Heart left ventricle (tissue), 16 donors: ENCODE results near the gene SELENOP. TPM values are rescaled to one million over a fixed set of nuclear protein-coding genes. Genes with fewer than 3 reads are reported as not detected.

Experiments used
- ATAC-seq, 4 donors: fragments of 200-7000 bp; cut with Tn5 transposase; one replicate each; pipeline ENCODE4 v1.9.1; 2020 to 2022; ENCODE audit warnings: moderate library complexity in 4 of 4, mild to moderate bottlenecking in 3 of 4, moderate number of reproducible peaks in 1 of 4
- DNase-seq, 5 donors: peaks; one replicate each; pipeline ENCODE4 v3.0.0-alpha.2; 2020
- H3K27ac ChIP-seq, 12 donors: fragments of 200-600 bp; sonication (generic) in 4 of 12; one replicate each; pipeline versions ENCODE4 v1.5.0 to v1.8.0; 2016 to 2022; ENCODE audit warnings: mild to moderate bottlenecking in 2 of 12
- H3K27me3 ChIP-seq, 9 donors: fragments of 200-600 bp; sonication (generic) in 2 of 9; one replicate each; pipeline versions ENCODE4 v1.5.1 to v1.8.0; 2016 to 2022; ENCODE audit warnings: mild to moderate bottlenecking in 3 of 9
- H3K36me3 ChIP-seq, 9 donors: fragments of 200-600 bp; sonication (generic) in 2 of 9; one replicate each; pipeline versions ENCODE4 v1.5.0 to v1.8.0; 2018 to 2022; ENCODE audit warnings: mild to moderate bottlenecking in 2 of 9
- H3K4me1 ChIP-seq, 12 donors: fragments of 200-600 bp; sonication (generic) in 4 of 12; one replicate each; pipeline versions ENCODE4 v1.5.0 to v1.8.0; 2016 to 2022; ENCODE audit warnings: mild to moderate bottlenecking in 3 of 12
- H3K4me3 ChIP-seq, 12 donors: fragments of 200-600 bp; sonication (generic) in 4 of 12; one replicate each; pipeline versions ENCODE4 v1.5.0 to v1.8.0; 2017 to 2022; ENCODE audit warnings: mild to moderate bottlenecking in 9 of 12, moderate library complexity in 4 of 12
- H3K9me3 ChIP-seq, 12 donors: fragments of 200-600 bp; sonication (generic) in 4 of 12; one replicate each; pipeline versions ENCODE4 v1.5.0 to v1.8.0; 2016 to 2022; ENCODE audit warnings: mild to moderate bottlenecking in 1 of 12
- POLR2A ChIP-seq, 2 donors: fragments of 450-650 bp; IDR thresholded peaks; one replicate each; pipeline ENCODE4 v1.6.1; 2017; ENCODE audit warnings: antibody characterized with exemption in 2 of 2, mild to moderate bottlenecking in 2 of 2, moderate library complexity in 2 of 2
- WGBS, 4 donors: extraction: QIAGEN DNeasy Blood & Tissue Kit in 2 of 4; methylation state at CpG; one replicate each; pipeline versions ENCODE4 v1.1.5 to v1.1.7; 2013 to 2018; 5-methylcytosine and 5-hydroxymethylcytosine counted together
- intact Hi-C, 10 donors: fragments of 100-400 bp; cut with DNase I; formaldehyde crosslinking; loops; one replicate each; pipeline versions ENCODE4 v1.11.1 to v1.14.2; 2022
- polyA plus RNA-seq, 2 donors: library from polyadenylated mRNA; stranded (reverse); fragments of 200-250 nt; gene quantifications; one replicate each; pipeline ENCODE4 v1.2.3, GENCODE V29; 2013
- total RNA-seq, 9 donors: library from RNA; depleted of rRNA in 2 of 9; stranded (reverse); fragments of >200 nt in 2 of 9; fragmentation: NEBNext Ultra II Directional in 3 of 9; extraction: Animal tissue kit (Norgen Biotek cat#: 25700) in 3 of 9; gene quantifications; one replicate each; pipeline versions ENCODE4 v1.1.0 to v1.2.4, GENCODE V29; 2016 to 2023
- TF ChIP-seq, protein P1 (sequence below), 12 donors: fragments of 200-600 bp; sonication (generic) in 4 of 12; IDR thresholded peaks; one replicate each; pipeline versions ENCODE4 v1.5.0 to v1.8.0; 2018 to 2022; ENCODE audit warnings: antibody characterized with exemption in 12 of 12, mild to moderate bottlenecking in 5 of 12
- donor health status: ischemic (EF 13 %, LVEDD 7.1; RV severe dilation, severe dysfunction).
- donor health status: healthy with polysubstance abuse.
- donor health status: DM: no; HTN: yes; CAD: no.
- donor health status: DM: no; HTN: no; CAD: no.
- donor health status: ischemic (EF 25% LVEDD 6.9; RV normal size, moderate dysfunction).
- donor health status: ischemic (EF 25% LVEDD 5.7; RV mildly dilated, moderate dysfunction).
- donor health status: healthy.
- donor health status: DM: yes; HTN: yes; CAD: no.
- donor health status: ischemic (EF 35%, LVEDD 5.7; RV mildly dilated, moderate dysfunction).
- donor health status: nonischemic (EF 11% LVEDD 7.7; RV severe dilation, severe dysfunction).
- donor health status: DM: yes; HTN: yes; CAD: no.
- donor health status: PGD.
- donor health status: ischemic (EF 29% LVEDD 5.4; RV normal size, mild dysfunction).
- donor health status: nonischemic (EF 23%, LVEDD 6.1; RV moderate dilation, normal function).

SELENOP gene
- total and polyA plus RNA-seq, 11 donors, result 53.3 to 547 (median 194) TPM

DNA sequence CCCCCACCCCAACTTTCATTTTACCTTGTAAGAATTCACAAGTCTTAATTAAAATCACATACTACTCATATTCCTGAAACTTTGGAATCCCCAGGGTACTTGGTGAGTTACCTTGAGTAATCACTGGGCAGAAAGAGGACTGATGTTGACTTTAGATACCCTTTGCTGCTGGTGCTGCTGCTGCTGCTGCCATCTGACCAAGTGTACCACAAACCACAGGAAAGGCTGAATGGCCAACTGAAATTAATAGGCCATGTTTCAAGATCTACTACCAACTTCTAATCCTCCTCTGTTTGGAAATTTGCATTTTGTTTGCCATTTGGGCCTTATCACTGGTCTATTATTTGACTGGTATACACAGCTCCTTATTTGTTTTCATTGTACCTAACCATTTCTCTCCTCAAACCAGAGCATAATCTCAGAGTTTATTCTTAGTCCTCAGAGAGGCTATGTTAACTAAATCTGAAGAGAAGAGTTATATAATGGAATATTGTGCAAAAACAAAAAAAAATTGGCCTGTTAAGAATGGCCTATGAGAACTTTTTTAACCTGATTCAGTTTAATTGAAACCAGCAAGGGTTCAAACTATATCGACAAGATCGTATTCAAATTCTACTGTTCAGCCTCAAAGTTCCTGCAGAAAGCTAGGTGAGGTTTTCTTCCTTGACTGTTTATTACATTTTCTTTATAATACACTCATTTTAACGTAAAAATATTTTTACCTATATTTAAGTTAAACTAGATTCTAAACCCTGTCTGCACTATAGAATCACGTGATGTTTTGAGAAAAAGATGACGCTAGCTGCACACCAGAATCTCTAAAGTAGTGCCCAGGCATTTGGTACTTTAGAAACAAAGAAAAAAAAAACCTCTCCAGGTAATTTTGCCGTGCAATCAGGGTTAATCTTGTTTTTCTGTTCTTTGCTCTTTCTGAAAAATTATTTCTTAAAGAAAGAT is 13.1 kb downstream of the SELENOP start:
- intact Hi-C loops, result no loop called here
- DNase-seq, result no peak
- no peak for ATAC-seq
- no peaks in the 10 kb centered on the region for H3K27me3 ChIP-seq
- H3K4me1 ChIP-seq, result no peaks in the 10 kb centered on the region
- H3K4me3 ChIP-seq, result no peak overlapping the region
- no peak for TF ChIP-seq POLR2A (IDR thresholded peaks at IDR 0.05)
- TF ChIP-seq, protein P1, sequence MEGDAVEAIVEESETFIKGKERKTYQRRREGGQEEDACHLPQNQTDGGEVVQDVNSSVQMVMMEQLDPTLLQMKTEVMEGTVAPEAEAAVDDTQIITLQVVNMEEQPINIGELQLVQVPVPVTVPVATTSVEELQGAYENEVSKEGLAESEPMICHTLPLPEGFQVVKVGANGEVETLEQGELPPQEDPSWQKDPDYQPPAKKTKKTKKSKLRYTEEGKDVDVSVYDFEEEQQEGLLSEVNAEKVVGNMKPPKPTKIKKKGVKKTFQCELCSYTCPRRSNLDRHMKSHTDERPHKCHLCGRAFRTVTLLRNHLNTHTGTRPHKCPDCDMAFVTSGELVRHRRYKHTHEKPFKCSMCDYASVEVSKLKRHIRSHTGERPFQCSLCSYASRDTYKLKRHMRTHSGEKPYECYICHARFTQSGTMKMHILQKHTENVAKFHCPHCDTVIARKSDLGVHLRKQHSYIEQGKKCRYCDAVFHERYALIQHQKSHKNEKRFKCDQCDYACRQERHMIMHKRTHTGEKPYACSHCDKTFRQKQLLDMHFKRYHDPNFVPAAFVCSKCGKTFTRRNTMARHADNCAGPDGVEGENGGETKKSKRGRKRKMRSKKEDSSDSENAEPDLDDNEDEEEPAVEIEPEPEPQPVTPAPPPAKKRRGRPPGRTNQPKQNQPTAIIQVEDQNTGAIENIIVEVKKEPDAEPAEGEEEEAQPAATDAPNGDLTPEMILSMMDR (IDR thresholded peaks at IDR 0.05), result no peak
- H3K9me3 ChIP-seq, result peaks cover 0 to 12% (median 0%) of the 10 kb centered on the region in 12 donors
- H3K36me3 ChIP-seq, result peaks cover 0 to 50% (median 37%) of the 10 kb centered on the region in 9 donors
- no peak overlapping the region for H3K27ac ChIP-seq
- WGBS, 4 donors, result 92 to 95% (median 95%) methylated on average over 6 of the region's 6 CpGs

DNA sequence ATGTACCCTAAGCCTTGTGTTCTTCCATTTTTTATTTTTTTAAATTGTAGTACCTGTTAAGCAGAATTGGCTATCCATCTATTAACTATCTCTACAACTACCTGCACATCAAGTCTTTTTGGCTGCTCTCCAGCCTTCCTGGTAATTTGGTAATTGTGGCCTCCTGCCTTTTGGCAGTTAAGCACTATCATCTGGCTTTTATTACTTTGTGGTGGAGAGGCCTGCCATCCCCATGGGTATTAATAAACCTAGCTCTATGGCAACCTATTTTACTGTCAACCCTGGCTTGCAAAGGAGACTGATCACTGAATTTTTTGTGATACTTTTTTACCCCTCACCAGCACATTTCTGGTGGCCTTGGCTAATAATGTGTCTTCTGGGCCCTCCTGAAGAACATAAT is 20.5 kb downstream of the SELENOP start:
- Histone ChIP-seq H3K4me1 (no peaks in the 10 kb centered on the region), H3K27me3 (no peaks in the 10 kb centered on the region), H3K4me3 (no peak overlapping the region), H3K9me3 (peaks cover 0 to 30% (median 21%) of the 10 kb centered on the region in 12 donors), H3K27ac (no peak overlapping the region), H3K36me3 (no peaks in the 10 kb centered on the region)
- ATAC-seq, result no peak
- no peak for DNase-seq
- TF ChIP-seq POLR2A (IDR thresholded peaks at IDR 0.05), result no peak
- intact Hi-C loops, result no loop called here

DNA sequence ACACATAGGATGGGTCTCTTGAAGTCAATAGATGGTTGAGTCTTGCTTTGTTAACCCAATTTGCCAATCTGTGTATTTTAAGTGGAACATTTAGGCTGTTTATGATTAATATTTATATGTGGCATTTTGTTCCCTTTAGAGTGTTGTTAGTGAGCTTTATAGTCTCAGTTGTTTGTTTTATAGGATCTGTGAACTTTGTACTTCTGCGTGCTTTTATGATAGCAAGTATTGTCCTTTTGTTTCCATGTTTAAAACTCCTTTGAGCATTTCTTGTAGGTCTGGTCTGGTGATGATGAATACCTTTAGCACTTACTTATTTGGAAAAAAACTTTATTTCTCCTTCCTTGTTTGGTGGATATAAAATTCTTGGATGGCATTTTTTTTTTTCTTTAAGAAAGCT is 23.8 kb downstream of the SELENOP start:
- no peak overlapping the region for H3K27ac ChIP-seq
- no peaks in the 10 kb centered on the region for H3K36me3 ChIP-seq
- WGBS, 4 donors, result 94 to 100% (median 96%) methylated on average over 1 of the region's 1 CpG
- no peak for TF ChIP-seq POLR2A (IDR thresholded peaks at IDR 0.05)
- TF ChIP-seq, protein P1 (IDR thresholded peaks at IDR 0.05), result no peak
- intact Hi-C loops, result no loop called here
- H3K4me1 ChIP-seq, result no peaks in the 10 kb centered on the region
- DNase-seq (no peak), ATAC-seq (no peak)
- H3K9me3 ChIP-seq, result peaks cover 0 to 52% (median 28%) of the 10 kb centered on the region in 12 donors
- no peaks in the 10 kb centered on the region for H3K27me3 ChIP-seq
- no peak overlapping the region for H3K4me3 ChIP-seq

DNA sequence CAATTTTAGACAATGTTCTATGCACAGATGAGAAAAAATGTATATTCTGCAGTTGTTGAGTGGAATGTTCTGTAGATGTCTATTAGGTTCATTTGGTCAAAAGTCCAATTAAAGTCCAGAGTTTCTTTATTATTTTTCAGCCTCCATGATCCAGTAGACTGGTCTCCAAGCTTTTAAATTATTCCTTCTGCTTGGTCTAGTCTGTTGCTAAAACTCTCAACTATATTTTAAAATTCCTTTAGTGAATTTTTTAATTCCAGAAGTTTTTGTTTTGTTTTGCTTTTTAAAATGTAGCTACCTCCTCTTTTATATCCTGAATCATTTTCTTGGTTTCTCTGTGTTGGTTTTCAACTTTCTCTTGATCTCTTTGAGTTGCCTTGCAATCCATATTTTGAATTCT is 24.6 kb downstream of the SELENOP start:
- TF ChIP-seq POLR2A (IDR thresholded peaks at IDR 0.05), result no peak
- TF ChIP-seq, protein P1 (IDR thresholded peaks at IDR 0.05), result no peak
- no peak for ATAC-seq
- no peak for DNase-seq
- Histone ChIP-seq H3K36me3 (no peaks in the 10 kb centered on the region), H3K27ac (no peak overlapping the region), H3K4me1 (no peaks in the 10 kb centered on the region), H3K9me3 (peaks cover 0 to 52% (median 28%) of the 10 kb centered on the region in 12 donors), H3K27me3 (no peaks in the 10 kb centered on the region), H3K4me3 (no peak overlapping the region)
- intact Hi-C loops, result no loop called here
